Vagina (tissue), 2 donors: Measurements from ENCODE around the gene SHANK1.

Experiments used
- CTCF ChIP-seq, 3 experiments: fragments of 450-650 bp in 2 of 3; fragments of 200-600 bp in 1 of 3; sonication (generic) in 1 of 3; IDR thresholded peaks; one replicate each; pipeline ENCODE4 v1.5.1; 2017 to 2019; ENCODE audit warnings: antibody characterized with exemption in 3 of 3, mild to moderate bottlenecking in 2 of 3, moderate library complexity in 2 of 3
- POLR2A ChIP-seq, 2 donors: fragments of 450-650 bp; IDR thresholded peaks; one replicate each; pipeline ENCODE4 v1.6.1; 2017; ENCODE audit warnings: antibody characterized with exemption in 2 of 2, mild to moderate bottlenecking in 2 of 2, moderate library complexity in 2 of 2

GRCh38 chr19:50648659-50649058, 70.9 kb downstream of the SHANK1 start:
- TF ChIP-seq CTCF (IDR thresholded peaks at IDR 0.05) (no peak), POLR2A (IDR thresholded peaks at IDR 0.05) (no peak)
